ENCODE results near the gene PCYOX1L.

Gene PCYOX1L

GRCh38 chr5:149383399-149383798 is 25.6 kb downstream of the PCYOX1L start:
- no peak for DNase-seq
- H3K9me3 Mint-ChIP-seq = peaks cover 6% of the 10 kb centered on the region
- H3K4me1 Mint-ChIP-seq = peaks cover 88% of the 10 kb centered on the region
- H3K36me3 Mint-ChIP-seq (ENCODE audit: low read depth) = no peaks in the 10 kb centered on the region
- no peak overlapping the region for H3K4me3 Mint-ChIP-seq
- no peak overlapping the region for H3K27ac Mint-ChIP-seq
- H3K27me3 Mint-ChIP-seq (ENCODE audit: low read depth, poor library complexity) = peaks cover 6% of the 10 kb centered on the region
- no peak for TF ChIP-seq CTCF (IDR thresholded peaks at IDR 0.05)

- DNase-seq = no peak
- Mint-ChIP-seq H3K36me3 (ENCODE audit: low read depth) (no peaks in the 10 kb centered on the region), H3K27me3 (ENCODE audit: low read depth, poor library complexity) (peaks cover 6% of the 10 kb centered on the region), H3K27ac (peak overlapping the region; percentile 97), H3K9me3 (peaks cover 8% of the 10 kb centered on the region), H3K4me3 (peak overlapping the region; percentile 6), H3K4me1 (peaks cover 91% of the 10 kb centered on the region)
- no peak for TF ChIP-seq CTCF (IDR thresholded peaks at IDR 0.05)
Observed at GRCh38 chr5:149386166-149386565, 28.3 kb downstream of the PCYOX1L start.

- H3K9me3 Mint-ChIP-seq = peaks cover 8% of the 10 kb centered on the region
- peak overlapping the region; percentile 68 for H3K27ac Mint-ChIP-seq
- no peak for TF ChIP-seq CTCF (IDR thresholded peaks at IDR 0.05)
- no peak overlapping the region for H3K4me3 Mint-ChIP-seq
- no peaks in the 10 kb centered on the region for H3K36me3 Mint-ChIP-seq (ENCODE audit: low read depth)
- peaks cover 2% of the 10 kb centered on the region for H3K27me3 Mint-ChIP-seq (ENCODE audit: low read depth, poor library complexity)
- peaks cover 91% of the 10 kb centered on the region for H3K4me1 Mint-ChIP-seq
- DNase-seq = no peak
Observed at GRCh38 chr5:149387081-149387631, 29.3 kb downstream of the PCYOX1L start.

- Mint-ChIP-seq H3K4me1 (peaks cover 84% of the 10 kb centered on the region), H3K27me3 (ENCODE audit: low read depth, poor library complexity) (no peaks in the 10 kb centered on the region), H3K9me3 (peaks cover 8% of the 10 kb centered on the region), H3K4me3 (no peak overlapping the region), H3K36me3 (ENCODE audit: low read depth) (no peaks in the 10 kb centered on the region), H3K27ac (peak overlapping the region; percentile 89)
- no peak for DNase-seq
- TF ChIP-seq CTCF (IDR thresholded peaks at IDR 0.05) = no peak
Observed at GRCh38 chr5:149387982-149388381, 30.1 kb downstream of the PCYOX1L start.

GRCh38 chr5:149388498-149389190 is 30.8 kb downstream of the PCYOX1L start:
- H3K4me1 Mint-ChIP-seq = peaks cover 78% of the 10 kb centered on the region
- H3K4me3 Mint-ChIP-seq = no peak overlapping the region
- peak overlapping the region; percentile 89 for H3K27ac Mint-ChIP-seq
- TF ChIP-seq CTCF (IDR thresholded peaks at IDR 0.05) = no peak
- no peaks in the 10 kb centered on the region for H3K27me3 Mint-ChIP-seq (ENCODE audit: low read depth, poor library complexity)
- DNase-seq = no peak
- H3K36me3 Mint-ChIP-seq (ENCODE audit: low read depth) = no peaks in the 10 kb centered on the region
- peaks cover 8% of the 10 kb centered on the region for H3K9me3 Mint-ChIP-seq
